Activated CD4-positive, alpha-beta T cell treated with anti-CD3 and anti-CD28 coated beads, Interleukin-2, Interleukin-4, amounts not matched to agents 100 ng/mL and 50 ng/mL, durations not matched to agents 16 hours and 8 hours (primary cell): ENCODE measurements around the gene DSC3.

Experiments used
- DNase-seq: peaks from one replicate; pipeline ENCODE4 v3.0.0-alpha.2; 2020; ENCODE audit warnings: low spot score

The DSC3 gene

GRCh38 chr18:31042406-31043181 lies at the start of gene DSC3:
TSS of gene DSC3 (minus strand) at chr18:31042742. CDS start at chr18:31042660, 82 bp downstream.
- no peak for DNase-seq

- no peak for DNase-seq
Observed at GRCh38 chr18:31091350-31091749, 48.8 kb upstream of the DSC3 start.

- DNase-seq, result no peak
Observed at GRCh38 chr18:31088532-31088931, 46.0 kb upstream of the DSC3 start.

GRCh38 chr18:31079973-31080372 lies 37.4 kb upstream of the DSC3 start:
- DNase-seq, result no peak

GRCh38 chr18:31077878-31078277 lies 35.3 kb upstream of the DSC3 start:
- DNase-seq, result no peak

GRCh38 chr18:31072175-31072574 lies 29.6 kb upstream of the DSC3 start:
- no peak for DNase-seq

- DNase-seq, result no peak
Observed at GRCh38 chr18:31070206-31070605, 27.7 kb upstream of the DSC3 start.

GRCh38 chr18:31066266-31066665 lies 23.7 kb upstream of the DSC3 start:
- DNase-seq, result no peak

GRCh38 chr18:31065036-31065773 lies 22.7 kb upstream of the DSC3 start:
- no peak for DNase-seq

GRCh38 chr18:31064130-31064529 lies 21.6 kb upstream of the DSC3 start:
- DNase-seq, result no peak

- DNase-seq, result no peak
Observed at GRCh38 chr18:31061945-31062344, 19.4 kb upstream of the DSC3 start.

- DNase-seq, result no peak
Observed at GRCh38 chr18:31058897-31059296, 16.4 kb upstream of the DSC3 start.

- no peak for DNase-seq
Observed at GRCh38 chr18:31057917-31058316, 15.4 kb upstream of the DSC3 start.

- no peak for DNase-seq
Observed at GRCh38 chr18:31057051-31057450, 14.5 kb upstream of the DSC3 start.

- DNase-seq, result no peak
Observed at GRCh38 chr18:31056296-31056695, 13.8 kb upstream of the DSC3 start.

GRCh38 chr18:31050635-31051034 lies 8.1 kb upstream of the DSC3 start:
- DNase-seq, result no peak

GRCh38 chr18:31049189-31049588 lies 6.6 kb upstream of the DSC3 start:
- DNase-seq, result no peak

- DNase-seq, result no peak
Observed at GRCh38 chr18:31048216-31048615, 5.7 kb upstream of the DSC3 start.

GRCh38 chr18:31046916-31047315 lies 4.4 kb upstream of the DSC3 start:
- no peak for DNase-seq

- no peak for DNase-seq
Observed at GRCh38 chr18:31045599-31045998, 3.1 kb upstream of the DSC3 start.

- DNase-seq, result no peak
Observed at GRCh38 chr18:31044926-31045325, 2.4 kb upstream of the DSC3 start.

- DNase-seq, result no peak
Observed at GRCh38 chr18:31043709-31044108, 1.2 kb upstream of the DSC3 start.

- no peak for DNase-seq
Observed at GRCh38 chr18:31042084-31042405, 497 bp downstream of the DSC3 start.
